Panc1 (cell line): Measurements from ENCODE around the gene SNX27. TPM values are rescaled to one million over a fixed set of nuclear protein-coding genes. Genes with fewer than 3 reads are reported as not detected.
"Not testable (repeated sequence)": the region's sequence is repeated elsewhere in the genome, so short reads cannot be mapped to it uniquely, and the experiment has no call there.

Experiments
- ATAC-seq: fragments of 200-7000 bp; cut with Tn5 transposase; 2 replicates; pipeline ENCODE4 v1.9.1; 2020; ENCODE audit warnings: mild to moderate bottlenecking, moderate library complexity
- BruUV-seq: library from RNA; stranded (reverse); fragments of 400-500 nt; replicated peaks from 2 replicates; lab custom pipeline; 2021; lab: Mats Ljungman, UMichigan
- CTCF ChIA-PET: fragments of 300-600 bp; sonication (Branson Sonifier 250); formaldehyde crosslinking; loops from one replicate; lab custom pipeline; 2022; ENCODE audit warnings: antibody characterized with exemption; lab: Charles Lee
- POLR2A ChIA-PET: fragments of 300-600 bp; sonication (Branson Sonifier 250); formaldehyde crosslinking; loops from one replicate; lab custom pipeline; 2022; ENCODE audit warnings: antibody characterized with exemption; lab: Charles Lee
- DNase-seq: peaks from one replicate; pipeline ENCODE4 v3.0.0-alpha.2; 2010; ENCODE audit warnings: low read depth, low spot score
- H3K27ac ChIP-seq: 2 replicates; pipeline ENCODE4 v1.5.1; 2011; ENCODE audit warnings: mild to moderate bottlenecking, low read length, inconsistent platforms
- H3K27me3 ChIP-seq: fragments of 200-500 bp; sonication (Bioruptor generic); 2 replicates; pipeline ENCODE4 v1.6.0; 2014; ENCODE audit warnings: low read length, inconsistent platforms; ENCODE audit not compliant: control insufficient read depth, insufficient read depth
- H3K36me3 ChIP-seq: fragments of 200-500 bp; sonication (Bioruptor generic); 2 replicates; pipeline ENCODE4 v1.5.1; 2014; ENCODE audit warnings: inconsistent platforms, mild to moderate bottlenecking, low read length, moderate library complexity; ENCODE audit not compliant: control insufficient read depth, insufficient read depth
- H3K4me1 ChIP-seq: 2 replicates; pipeline ENCODE4 v1.5.1; 2011; ENCODE audit warnings: inconsistent platforms, mild to moderate bottlenecking, low read length, moderate library complexity; ENCODE audit not compliant: control insufficient read depth, insufficient read depth
- H3K4me3 ChIP-seq, 2 experiments: 2 replicates each; pipeline ENCODE4 v1.5.1; 2011 to 2012; ENCODE audit warnings: low read depth in 2 of 2, low read length in 2 of 2, mild to moderate bottlenecking in 2 of 2, inconsistent platforms in 1 of 2, moderate library complexity in 1 of 2
- H3K9me3 ChIP-seq: fragments of 200-500 bp; sonication (Bioruptor generic); 2 replicates; pipeline ENCODE4 v1.5.1; 2014; ENCODE audit warnings: low read depth, mild to moderate bottlenecking, inconsistent platforms, low read length, moderate library complexity; ENCODE audit not compliant: control insufficient read depth, insufficient read depth
- CTCF ChIP-seq: fragments of 450-650 bp; IDR thresholded peaks from 2 replicates; pipeline ENCODE4 v1.5.1; 2017; ENCODE audit warnings: mild to moderate bottlenecking
- POLR2AphosphoS5 ChIP-seq: IDR thresholded peaks from 2 replicates; pipeline ENCODE4 v1.6.1; 2012; ENCODE audit warnings: mild to moderate bottlenecking, low read depth, low read length, moderate library complexity
- REST ChIP-seq, 2 experiments: IDR thresholded peaks; 2 replicates each; pipeline ENCODE4 v1.6.1; 2011 to 2012; ENCODE audit warnings: low read depth in 2 of 2, control low read depth in 1 of 2, low read length in 1 of 2, mild to moderate bottlenecking in 1 of 2, moderate library complexity in 1 of 2; ENCODE audit not compliant: insufficient read depth in 1 of 2
- SIN3A ChIP-seq: IDR thresholded peaks from 2 replicates; pipeline ENCODE4 v1.6.1; 2012; ENCODE audit warnings: low read depth, mild to moderate bottlenecking, low read length, moderate library complexity, borderline replicate concordance; ENCODE audit not compliant: insufficient read depth
- TCF7L2 ChIP-seq: IDR thresholded peaks from 2 replicates; pipeline ENCODE4 v1.6.1; 2011; ENCODE audit warnings: mild to moderate bottlenecking, low read depth, low read length, inconsistent platforms
- in situ Hi-C: cut with HindIII; loops from 2 replicates; pipeline ENCODE4 v1.10.0; 2016; ENCODE audit warnings: low sequenced_read_pairs, low pct_unique_long_range_greater_than_20kb
- intact Hi-C: fragments of 100-400 bp; cut with micrococcal nuclease; formaldehyde crosslinking; loops from one replicate; pipeline ENCODE4 v1.10.0; 2022; ENCODE audit not compliant: unreplicated experiment
- total RNA-seq: library from RNA; stranded (reverse); gene quantifications from one replicate; pipeline ENCODE4 v1.2.1, GENCODE V29; 2021; ENCODE audit not compliant: unreplicated experiment

The SNX27 gene
- total RNA-seq, 1 experiment from 2014 or later: 58.4 TPM

GRCh38 chr1:151639466-151639865 lies 27.6 kb downstream of the SNX27 start:
- CTCF ChIA-PET: no interaction called here
- DNase-seq (no peak), ATAC-seq (peak; percentile 40)
- Histone ChIP-seq H3K4me3 (no peak overlapping the region), H3K9me3 (no peaks in the 10 kb centered on the region), H3K4me1 (peaks cover 30% of the 10 kb centered on the region), H3K27me3 (no peaks in the 10 kb centered on the region), H3K36me3 (no peaks in the 10 kb centered on the region), H3K27ac (no peak overlapping the region; the same call in 1 of the 2 replicates)
- in situ Hi-C loops: no loop called here
- TF ChIP-seq SIN3A (no peak), REST (IDR thresholded peaks at IDR 0.05; ENCODE audit: insufficient read depth in 1 of 2, low read depth in 2 of 2, low read length in 1 of 2) (no peak), POLR2AphosphoS5 (no peak), TCF7L2 (no peak), CTCF (no peak)
- intact Hi-C loops: no loop called here
- POLR2A ChIA-PET: interaction anchor here (0.6 kb wide), 1 partner anchor 339 kb away, joined by 3 read pairs; no protein-coding TSS in a partner anchor
- no TSS peak for BruUV-seq

GRCh38 chr1:151641229-151641628 lies 29.4 kb downstream of the SNX27 start:
- no peak overlapping the region for H3K27ac ChIP-seq
- H3K4me3 ChIP-seq: no peak overlapping the region
- in situ Hi-C loops (no loop called here), intact Hi-C loops (no loop called here)
- POLR2A ChIA-PET: interaction anchor here (0.6 kb wide), 1 partner anchor 273 kb away, joined by 4 read pairs; no protein-coding TSS in a partner anchor
- no peak for TF ChIP-seq SIN3A
- TF ChIP-seq REST (IDR thresholded peaks at IDR 0.05; ENCODE audit: insufficient read depth in 1 of 2, low read depth in 2 of 2, low read length in 1 of 2): no peak
- no peak for TF ChIP-seq POLR2AphosphoS5
- no peak for TF ChIP-seq TCF7L2
- TF ChIP-seq CTCF: no peak
- no peaks in the 10 kb centered on the region for H3K9me3 ChIP-seq
- H3K4me1 ChIP-seq: peaks cover 23% of the 10 kb centered on the region
- H3K27me3 ChIP-seq: no peaks in the 10 kb centered on the region
- no peaks in the 10 kb centered on the region for H3K36me3 ChIP-seq
- no peak for DNase-seq
- no TSS peak for BruUV-seq
- no peak for ATAC-seq
- CTCF ChIA-PET: interaction anchor here (0.5 kb wide), 1 partner anchor 102 kb away, joined by 9 read pairs; no protein-coding TSS in a partner anchor

- DNase-seq, H3K27me3 ChIP-seq, BruUV-seq, H3K27ac ChIP-seq, intact Hi-C loops, in situ Hi-C loops, H3K36me3 ChIP-seq, H3K4me3 ChIP-seq, ATAC-seq, H3K9me3 ChIP-seq, CTCF ChIA-PET, POLR2A ChIA-PET: not testable (repeated sequence)
- H3K4me1 ChIP-seq: peaks cover 16% of the 10 kb centered on the region
Measured at GRCh38 chr1:151643085-151643484, 31.2 kb downstream of the SNX27 start.
